OCI-LY7 (cell line): ENCODE results near the gene USF2.

Source experiments
- EZH2phosphoT487 ChIP-seq: fragments of 200-600 bp; sonication (generic); IDR thresholded peaks from 2 replicates; pipeline ENCODE4 v1.6.1; 2018; ENCODE audit warnings: low read depth, borderline replicate concordance, mild to moderate bottlenecking, mixed run types, antibody characterized with exemption, low read length, moderate library complexity, mixed read lengths
- TF ChIP-seq, protein P1 (sequence below): fragments of 200-600 bp; sonication (generic); conservative IDR thresholded peaks from 2 replicates; pipeline ENCODE4 v1.5.1; 2014; ENCODE audit warnings: mild to moderate bottlenecking, antibody characterized with exemption, low read length, moderate library complexity, mixed read lengths

- TF ChIP-seq, protein P1, sequence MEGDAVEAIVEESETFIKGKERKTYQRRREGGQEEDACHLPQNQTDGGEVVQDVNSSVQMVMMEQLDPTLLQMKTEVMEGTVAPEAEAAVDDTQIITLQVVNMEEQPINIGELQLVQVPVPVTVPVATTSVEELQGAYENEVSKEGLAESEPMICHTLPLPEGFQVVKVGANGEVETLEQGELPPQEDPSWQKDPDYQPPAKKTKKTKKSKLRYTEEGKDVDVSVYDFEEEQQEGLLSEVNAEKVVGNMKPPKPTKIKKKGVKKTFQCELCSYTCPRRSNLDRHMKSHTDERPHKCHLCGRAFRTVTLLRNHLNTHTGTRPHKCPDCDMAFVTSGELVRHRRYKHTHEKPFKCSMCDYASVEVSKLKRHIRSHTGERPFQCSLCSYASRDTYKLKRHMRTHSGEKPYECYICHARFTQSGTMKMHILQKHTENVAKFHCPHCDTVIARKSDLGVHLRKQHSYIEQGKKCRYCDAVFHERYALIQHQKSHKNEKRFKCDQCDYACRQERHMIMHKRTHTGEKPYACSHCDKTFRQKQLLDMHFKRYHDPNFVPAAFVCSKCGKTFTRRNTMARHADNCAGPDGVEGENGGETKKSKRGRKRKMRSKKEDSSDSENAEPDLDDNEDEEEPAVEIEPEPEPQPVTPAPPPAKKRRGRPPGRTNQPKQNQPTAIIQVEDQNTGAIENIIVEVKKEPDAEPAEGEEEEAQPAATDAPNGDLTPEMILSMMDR, result peak; percentile 73
- no peak for TF ChIP-seq EZH2phosphoT487
These were observed 816 bp downstream of the USF2 start for GRCh38 chr19:35269438-35270117.
